Astrocyte (in vitro differentiated cells and primary cell): ENCODE results near the gene CAND2.

ENCODE experiments used
- EZH2 ChIP-seq: IDR thresholded peaks from 2 replicates; pipeline ENCODE4 v1.6.1; 2012; ENCODE audit warnings: mild to moderate bottlenecking, low read length, inconsistent platforms; ENCODE audit not compliant: insufficient read depth
- TF ChIP-seq, protein P1 (sequence below): IDR thresholded peaks from 2 replicates; pipeline ENCODE4 v1.5.1; 2011; ENCODE audit warnings: low read depth, mild to moderate bottlenecking, inconsistent platforms, low read length, moderate library complexity; ENCODE audit not compliant: insufficient read depth

GRCh38 chr3:12752102-12752501, 44.4 kb upstream of the CAND2 start:
- TF ChIP-seq, protein P1, sequence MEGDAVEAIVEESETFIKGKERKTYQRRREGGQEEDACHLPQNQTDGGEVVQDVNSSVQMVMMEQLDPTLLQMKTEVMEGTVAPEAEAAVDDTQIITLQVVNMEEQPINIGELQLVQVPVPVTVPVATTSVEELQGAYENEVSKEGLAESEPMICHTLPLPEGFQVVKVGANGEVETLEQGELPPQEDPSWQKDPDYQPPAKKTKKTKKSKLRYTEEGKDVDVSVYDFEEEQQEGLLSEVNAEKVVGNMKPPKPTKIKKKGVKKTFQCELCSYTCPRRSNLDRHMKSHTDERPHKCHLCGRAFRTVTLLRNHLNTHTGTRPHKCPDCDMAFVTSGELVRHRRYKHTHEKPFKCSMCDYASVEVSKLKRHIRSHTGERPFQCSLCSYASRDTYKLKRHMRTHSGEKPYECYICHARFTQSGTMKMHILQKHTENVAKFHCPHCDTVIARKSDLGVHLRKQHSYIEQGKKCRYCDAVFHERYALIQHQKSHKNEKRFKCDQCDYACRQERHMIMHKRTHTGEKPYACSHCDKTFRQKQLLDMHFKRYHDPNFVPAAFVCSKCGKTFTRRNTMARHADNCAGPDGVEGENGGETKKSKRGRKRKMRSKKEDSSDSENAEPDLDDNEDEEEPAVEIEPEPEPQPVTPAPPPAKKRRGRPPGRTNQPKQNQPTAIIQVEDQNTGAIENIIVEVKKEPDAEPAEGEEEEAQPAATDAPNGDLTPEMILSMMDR = no peak
- no peak for TF ChIP-seq EZH2
